GM18508 (cell line): ENCODE measurements around the gene CYFIP2.

ENCODE experiments used
- ATAC-seq: cut with Tn5 transposase; IDR thresholded peaks from one replicate; pipeline ENCODE4 v1.9.1; 2021; ENCODE audit warnings: moderate number of reproducible peaks; ENCODE audit not compliant: insufficient read depth, unreplicated experiment

CYFIP2 gene

GRCh38 chr5:157285310-157286035 lies 19.6 kb downstream of the CYFIP2 start:
- ATAC-seq, result no peak

- no peak for ATAC-seq
These were observed 20.9 kb downstream of the CYFIP2 start for GRCh38 chr5:157286761-157287211.

DNA sequence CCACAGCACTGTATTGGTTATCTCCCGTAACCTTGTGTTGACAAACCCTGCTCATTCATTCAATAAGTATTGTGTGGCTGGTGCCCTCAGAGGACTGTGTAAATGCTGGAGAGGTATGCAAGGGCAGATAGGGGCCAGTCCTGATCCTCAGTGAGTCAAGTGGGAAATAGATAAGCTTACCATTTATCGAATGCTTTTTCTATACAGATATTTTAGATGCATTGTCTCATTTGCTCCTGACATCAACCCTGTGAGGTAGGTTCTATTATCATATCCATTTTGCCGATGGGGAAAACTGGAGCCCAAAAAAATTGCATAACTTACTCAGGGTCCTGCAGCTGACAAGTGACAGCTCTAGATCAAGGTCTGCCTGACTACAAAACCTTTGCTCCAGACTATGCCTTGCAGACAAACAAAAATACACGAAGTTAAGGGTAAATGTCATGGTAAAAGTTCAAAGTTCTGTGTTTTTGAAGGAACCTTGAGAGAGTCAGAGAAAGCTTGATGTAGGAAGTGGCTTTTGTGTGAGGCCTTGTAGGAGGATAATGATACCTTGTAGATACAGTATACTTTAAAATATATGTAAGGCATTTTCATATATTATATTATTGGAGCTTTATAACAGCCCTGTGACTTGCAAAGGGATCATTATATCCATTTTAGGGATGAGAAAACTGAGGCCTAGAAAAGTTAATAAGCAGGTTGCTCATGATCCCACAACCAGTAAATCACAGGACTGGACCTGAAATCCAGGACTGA lies 22.7 kb downstream of the CYFIP2 start:
- no peak for ATAC-seq

- no peak for ATAC-seq
These were observed 23.4 kb downstream of the CYFIP2 start for GRCh38 chr5:157289164-157289819.

DNA sequence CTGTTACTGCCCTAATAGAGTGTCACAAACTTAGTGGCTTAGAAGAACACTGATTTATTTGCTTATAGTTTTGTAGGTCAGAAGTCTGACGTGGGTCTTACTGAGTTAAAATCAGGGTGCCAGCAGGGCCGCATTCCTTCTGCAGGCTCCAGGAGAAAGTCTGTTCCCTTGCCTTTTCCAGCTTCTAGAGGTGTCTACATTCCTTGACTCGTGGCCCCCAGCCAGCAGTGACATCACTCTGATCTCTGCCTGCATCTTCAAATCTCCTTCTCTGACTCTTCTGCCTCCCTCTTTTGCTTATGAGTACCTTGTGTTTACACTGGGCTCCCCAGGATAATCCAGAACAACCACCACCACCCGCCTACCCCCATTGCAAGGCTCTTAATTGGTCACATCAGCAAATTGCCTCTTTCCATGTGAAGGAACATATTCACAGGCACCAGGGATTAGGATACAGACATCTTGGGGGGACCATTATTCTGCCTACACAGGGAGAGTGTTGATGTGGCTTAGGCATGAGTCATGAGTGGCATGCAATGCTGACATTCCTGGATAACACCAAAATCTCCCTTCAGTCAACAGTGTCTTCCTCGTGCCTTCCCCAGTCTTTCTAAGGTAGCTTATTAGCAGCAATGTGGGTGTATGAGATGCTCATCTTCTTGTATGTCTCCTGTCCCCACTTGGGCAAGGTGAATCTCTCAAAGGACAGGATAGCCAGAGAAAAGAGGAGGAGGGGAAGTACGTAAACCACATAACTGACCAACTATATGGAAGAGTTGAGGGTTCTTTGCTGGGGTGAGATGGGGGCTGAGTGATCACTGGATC lies 24.4 kb downstream of the CYFIP2 start:
- ATAC-seq, result no peak

DNA sequence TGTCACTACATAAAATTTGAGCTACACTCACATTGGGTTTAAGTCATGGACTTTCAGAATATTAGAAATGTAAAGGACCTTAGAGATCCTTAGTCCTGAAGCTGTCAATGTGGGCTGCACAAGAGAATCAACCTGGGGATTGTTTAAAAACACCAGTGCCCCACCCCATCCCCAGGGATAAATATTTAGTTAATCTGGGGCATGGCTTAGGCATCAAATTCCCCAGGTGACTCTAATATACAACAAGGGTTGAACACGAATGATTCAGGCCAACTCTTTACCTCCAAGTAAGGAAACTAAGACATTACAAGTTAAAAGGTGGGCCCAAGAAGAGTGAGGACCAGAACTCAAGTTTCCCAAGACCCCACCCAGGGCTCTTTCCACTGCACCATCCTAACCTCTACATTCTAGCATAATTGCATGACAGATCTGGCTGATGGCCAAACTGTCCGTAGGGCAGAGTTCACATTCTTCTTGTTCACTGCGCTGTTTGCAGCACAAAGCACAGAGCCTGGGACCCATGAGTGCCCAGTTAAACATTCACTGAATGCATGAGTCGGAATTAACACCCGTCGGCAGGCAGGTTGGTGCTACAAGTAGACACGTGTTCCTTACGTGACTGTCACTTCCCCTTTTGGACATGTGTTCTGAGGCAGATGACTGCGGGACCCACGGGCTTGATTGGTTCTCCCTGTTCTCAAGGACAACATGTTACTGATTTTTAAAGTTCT lies 25.2 kb downstream of the CYFIP2 start:
- ATAC-seq, result peak; percentile 93

- no peak for ATAC-seq
These were observed 26.7 kb downstream of the CYFIP2 start for GRCh38 chr5:157292599-157292998.

- ATAC-seq, result no peak
These were observed 28.6 kb downstream of the CYFIP2 start for GRCh38 chr5:157294407-157295091.

DNA sequence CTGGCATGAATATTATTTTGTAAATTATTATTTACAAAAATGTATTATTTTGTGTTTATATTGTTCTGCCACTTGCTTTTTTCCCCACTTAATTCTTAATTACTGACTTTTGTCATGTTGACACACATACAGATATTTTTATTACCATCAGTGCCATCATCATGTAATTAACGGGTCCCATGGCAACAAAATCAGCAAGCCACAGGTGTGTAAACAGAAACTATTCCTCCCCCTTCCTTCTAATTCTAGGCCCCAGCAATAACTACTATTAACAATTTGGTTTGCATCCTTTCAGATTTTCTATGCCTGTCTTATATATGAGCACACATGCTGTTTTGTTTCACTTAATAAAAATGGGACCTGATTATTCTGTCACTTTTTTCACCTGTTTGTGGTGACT lies 29.3 kb downstream of the CYFIP2 start:
- no peak for ATAC-seq

GRCh38 chr5:157300564-157300963 lies 34.6 kb downstream of the CYFIP2 start:
- ATAC-seq, result no peak

- ATAC-seq, result no peak
These were observed 35.1 kb downstream of the CYFIP2 start for GRCh38 chr5:157301066-157301465.

GRCh38 chr5:157303023-157303422 lies 37.1 kb downstream of the CYFIP2 start:
- ATAC-seq, result no peak

DNA sequence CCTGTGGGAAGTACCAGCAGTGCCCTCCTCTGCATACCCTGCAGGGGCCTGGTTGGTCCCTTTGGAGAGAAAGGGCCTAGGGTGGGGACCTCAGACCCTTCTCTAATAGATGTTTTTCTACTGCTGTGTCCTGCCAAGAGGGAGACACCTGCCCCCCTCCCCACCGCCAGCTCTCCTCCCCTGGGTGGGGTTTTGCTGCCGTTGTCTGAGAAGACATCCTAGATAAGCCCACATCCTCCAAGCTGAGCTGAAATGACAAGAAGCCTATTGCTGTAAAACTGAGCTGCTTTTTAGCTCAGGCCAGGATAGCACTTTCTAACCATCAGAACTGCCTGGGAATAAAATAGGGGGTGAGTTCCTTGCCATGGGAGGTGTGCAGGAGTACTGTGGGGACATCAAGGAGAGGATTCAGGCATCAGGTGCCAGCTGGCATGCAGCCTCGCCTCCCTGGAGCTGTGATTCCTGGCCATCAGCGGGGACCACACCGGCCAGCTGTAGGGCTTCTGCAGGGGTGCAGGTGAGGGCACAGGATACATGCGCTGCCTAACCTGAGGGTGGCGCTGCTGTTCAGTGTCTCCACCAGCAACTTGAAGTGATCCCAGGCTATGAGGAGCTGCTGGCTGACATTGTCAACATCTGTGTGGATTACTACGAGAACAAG lies 37.9 kb downstream of the CYFIP2 start:
- no peak for ATAC-seq

DNA sequence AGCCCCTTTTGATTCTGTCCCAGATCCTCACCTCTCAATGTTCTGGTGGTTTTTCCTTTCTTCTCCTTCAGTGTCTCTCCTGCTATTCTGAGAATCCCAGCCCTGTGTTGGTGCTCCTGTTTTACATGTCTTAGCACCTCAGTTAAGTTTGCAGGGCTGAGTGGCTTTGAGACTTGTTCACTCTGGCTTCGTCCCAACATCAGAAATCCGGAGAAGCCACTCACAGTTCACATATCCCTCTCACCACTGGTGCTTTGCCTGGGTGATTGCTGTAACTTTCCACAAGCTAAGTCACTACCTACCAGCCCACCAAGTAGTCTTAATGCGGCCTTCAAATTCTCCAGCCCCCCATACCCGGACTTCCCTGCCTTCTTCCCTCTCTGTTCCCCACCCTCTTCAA lies 40.2 kb downstream of the CYFIP2 start:
- ATAC-seq, result no peak

DNA sequence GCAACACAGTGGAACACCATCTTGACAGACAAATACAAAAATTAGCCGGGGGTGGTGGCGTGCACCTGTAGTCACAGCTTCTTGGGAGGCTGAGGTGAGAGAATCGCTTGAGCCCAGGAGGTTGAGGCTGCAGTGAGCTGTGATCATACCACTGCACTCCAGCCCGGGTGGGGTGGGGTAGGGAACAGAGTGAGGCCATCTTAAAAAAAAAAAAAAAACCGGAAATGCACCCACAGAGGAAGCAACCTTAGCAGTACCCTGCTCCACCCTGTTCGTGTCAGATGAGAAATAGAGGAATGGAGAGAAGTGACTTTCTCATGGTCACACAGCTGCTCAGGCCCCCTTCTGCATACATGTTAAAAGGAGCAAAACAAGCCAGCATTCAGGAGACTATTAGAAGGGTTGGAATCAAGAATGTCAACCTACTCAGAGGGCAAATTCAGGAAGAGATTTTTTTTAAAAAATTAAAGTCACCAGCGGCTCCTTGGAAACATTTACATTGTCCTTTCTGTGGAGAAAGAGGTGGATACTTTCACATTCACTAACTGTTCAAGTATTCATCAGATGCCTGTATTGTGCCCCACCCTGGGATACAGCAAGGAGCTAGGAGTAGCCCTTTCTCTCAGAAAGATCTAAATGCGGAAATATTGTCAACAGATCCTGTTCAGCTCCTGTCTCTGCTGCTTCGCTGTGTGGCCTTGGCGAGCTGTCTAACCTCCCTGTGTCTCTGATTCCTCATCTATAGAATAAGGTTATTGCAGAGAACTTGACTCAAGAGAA lies 41.0 kb downstream of the CYFIP2 start:
- ATAC-seq, result no peak

- no peak for ATAC-seq
These were observed 43.0 kb downstream of the CYFIP2 start for GRCh38 chr5:157308836-157309465.

- ATAC-seq, result no peak
These were observed 43.9 kb downstream of the CYFIP2 start for GRCh38 chr5:157309796-157310195.
